HepG2 (cell line): ENCODE results near the gene TWF1. TPM values are rescaled to one million over a fixed set of nuclear protein-coding genes. Genes with fewer than 3 reads are reported as not detected.

ENCODE experiments used
- FOSL2 ChIP-seq: sonication (generic); formaldehyde crosslinking; IDR thresholded peaks from 2 replicates; pipeline ENCODE4 v1.4.0; 2020; ENCODE audit warnings: missing genetic modification reagents
- GZF1 ChIP-seq: sonication (generic); formaldehyde crosslinking; IDR thresholded peaks from 2 replicates; pipeline ENCODE4 v1.5.1; 2020; ENCODE audit warnings: mild to moderate bottlenecking, missing genetic modification reagents
- HDAC2 ChIP-seq: sonication (generic); formaldehyde crosslinking; IDR thresholded peaks from 2 replicates; pipeline ENCODE4 v1.4.0; 2020; ENCODE audit warnings: missing genetic modification reagents
- JUND ChIP-seq: sonication (generic); formaldehyde crosslinking; IDR thresholded peaks from 2 replicates; pipeline ENCODE4 v1.8.0; 2022; ENCODE audit warnings: mild to moderate bottlenecking, missing genetic modification reagents
- NR2F1 ChIP-seq, 2 experiments: fragments of 450-650 bp in 1 of 2; formaldehyde crosslinking in 1 of 2; IDR thresholded peaks; 2 replicates each; pipeline versions ENCODE4 v1.5.0 to v1.6.1; 2016 to 2020; ENCODE audit warnings: mild to moderate bottlenecking in 1 of 2, missing compliant biosample characterization in 1 of 2, missing genetic modification reagents in 1 of 2, moderate library complexity in 1 of 2
- PHB2 ChIP-seq: fragments of 450-650 bp; IDR thresholded peaks from 2 replicates; pipeline ENCODE4 v1.6.1; 2018; ENCODE audit not compliant: partially characterized antibody
- RFXANK ChIP-seq: IDR thresholded peaks from 2 replicates; pipeline ENCODE4 v1.6.1; 2016
- SOX6 ChIP-seq, 2 experiments: fragments of 450-650 bp in 1 of 2; sonication (generic) in 1 of 2; formaldehyde crosslinking in 1 of 2; IDR thresholded peaks; 2 replicates each; pipeline versions ENCODE4 v1.4.0 to v1.6.1; 2017 to 2020; ENCODE audit warnings: antibody characterized with exemption in 1 of 2, mild to moderate bottlenecking in 1 of 2, missing genetic modification reagents in 1 of 2
- SP5 ChIP-seq: IDR thresholded peaks from 2 replicates; pipeline ENCODE4 v1.6.1; 2016; ENCODE audit warnings: low read depth, borderline replicate concordance
- SUZ12 ChIP-seq: fragments of 150-350 bp; IDR thresholded peaks from 2 replicates; pipeline ENCODE4 v1.6.1; 2014; ENCODE audit warnings: low read depth, low read length
- TCF7L2 ChIP-seq: IDR thresholded peaks from 2 replicates; pipeline ENCODE4 v1.6.1; 2011; ENCODE audit warnings: mild to moderate bottlenecking, low read depth, low read length, moderate library complexity
- YY1 ChIP-seq: IDR thresholded peaks from 2 replicates; pipeline ENCODE4 v1.6.1; 2011; ENCODE audit warnings: low read length, low read depth, moderate library complexity, mild to moderate bottlenecking; ENCODE audit not compliant: insufficient read depth, insufficient replicate concordance
- ZBTB8A ChIP-seq: sonication (generic); formaldehyde crosslinking; IDR thresholded peaks from 2 replicates; pipeline ENCODE4 v1.4.0; 2020; ENCODE audit warnings: mild to moderate bottlenecking, low read depth, missing genetic modification reagents, borderline replicate concordance
- ZMYM4 ChIP-seq: sonication (generic); formaldehyde crosslinking; IDR thresholded peaks from 2 replicates; pipeline ENCODE4 v1.8.1; 2023; ENCODE audit warnings: mild to moderate bottlenecking, missing genetic modification reagents
- ZNF567 ChIP-seq: sonication (generic); formaldehyde crosslinking; IDR thresholded peaks from 2 replicates; pipeline ENCODE4 v1.8.1; 2023; ENCODE audit warnings: mild to moderate bottlenecking, missing genetic modification reagents, borderline replicate concordance
- ZNF619 ChIP-seq: sonication (generic); formaldehyde crosslinking; IDR thresholded peaks from 2 replicates; pipeline ENCODE4 v1.4.0; 2020; ENCODE audit warnings: mild to moderate bottlenecking, missing genetic modification reagents
- ZSCAN22 ChIP-seq: sonication (generic); formaldehyde crosslinking; IDR thresholded peaks from 2 replicates; pipeline ENCODE4 v1.4.0; 2020; ENCODE audit warnings: mild to moderate bottlenecking, missing genetic modification reagents
- polyA plus RNA-seq, 8 experiments: library from polyadenylated mRNA; depleted of rRNA in 3 of 8; stranded (reverse) in 7 of 8; unstranded in 1 of 8; fragments of >200 nt; fragmentation: Illumina TruSeq in 4 of 8; extraction: Trizol in 4 of 8; gene quantifications; 2 replicates each; pipeline versions ENCODE4 v1.2.1 to v1.2.3, GENCODE V29; 2011 to 2016; ENCODE audit warnings: low read depth in 4 of 8, missing spikeins in 1 of 8, mixed read lengths in 1 of 8; ENCODE audit not compliant: insufficient read depth in 1 of 8
- total RNA-seq, 5 experiments: library from RNA; depleted of rRNA; stranded (reverse); fragments of >200 nt; fragmentation: Illumina TruSeq; extraction: Trizol; gene quantifications; 2 replicates each; pipeline ENCODE4 v1.2.3, GENCODE V29; 2016; ENCODE audit warnings: low read depth in 1 of 5
- TF ChIP-seq, protein P1 (sequence below): sonication (generic); formaldehyde crosslinking; IDR thresholded peaks from 2 replicates; pipeline ENCODE4 v1.8.0; 2023; ENCODE audit warnings: mild to moderate bottlenecking, missing genetic modification reagents
- TF ChIP-seq, protein P2 (sequence below): sonication (generic); formaldehyde crosslinking; IDR thresholded peaks from 2 replicates; pipeline ENCODE4 v1.8.1; 2022; ENCODE audit warnings: low read depth, mild to moderate bottlenecking, missing genetic modification reagents
- TF ChIP-seq, protein P3 (sequence below): sonication (generic); formaldehyde crosslinking; IDR thresholded peaks from 2 replicates; pipeline ENCODE4 v1.5.0; 2020; ENCODE audit warnings: missing genetic modification reagents
- TF ChIP-seq, protein P4 (sequence below): sonication (generic); formaldehyde crosslinking; IDR thresholded peaks from 2 replicates; pipeline ENCODE4 v1.4.0; 2020; ENCODE audit warnings: mild to moderate bottlenecking, low read depth, missing genetic modification reagents
- TF ChIP-seq, protein P5 (sequence below): sonication (generic); formaldehyde crosslinking; IDR thresholded peaks from 2 replicates; pipeline ENCODE4 v1.4.0; 2020; ENCODE audit warnings: mild to moderate bottlenecking, missing genetic modification reagents
- TF ChIP-seq, protein P6 (sequence below): IDR thresholded peaks from 2 replicates; pipeline ENCODE4 v1.6.1; 2016; ENCODE audit warnings: control low read depth

TWF1 gene
- total and polyA plus RNA-seq, 2 of the 13 experiments (the other 11 are each of a cell fraction or from before 2014, with no cell fraction given), result 32.3 to 85.5 TPM

DNA sequence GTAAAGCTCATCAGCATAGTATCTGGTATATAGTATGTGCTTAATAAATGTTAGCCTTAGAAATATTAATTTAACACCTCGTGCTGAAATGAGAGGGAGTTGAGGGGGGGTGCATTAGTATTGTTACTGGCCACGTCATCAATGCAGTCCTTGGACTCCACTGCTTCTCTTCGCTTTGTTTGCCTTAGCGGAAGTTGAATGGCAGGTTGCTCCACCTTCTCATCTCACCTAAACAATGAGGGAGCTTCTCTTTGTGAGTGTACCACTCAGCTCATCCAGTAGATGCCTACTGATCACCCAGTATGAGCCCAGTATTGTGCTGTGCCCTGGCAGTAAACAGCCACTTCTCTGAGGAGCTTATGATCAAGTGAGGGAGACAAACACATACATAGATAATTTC is 34.2 kb upstream of the TWF1 start (continued):
- TF ChIP-seq ZNF567 (CRISPR knock-in tag), result no peak
- TF ChIP-seq GZF1 (CRISPR knock-in tag), result no peak
- TF ChIP-seq, protein P1, sequence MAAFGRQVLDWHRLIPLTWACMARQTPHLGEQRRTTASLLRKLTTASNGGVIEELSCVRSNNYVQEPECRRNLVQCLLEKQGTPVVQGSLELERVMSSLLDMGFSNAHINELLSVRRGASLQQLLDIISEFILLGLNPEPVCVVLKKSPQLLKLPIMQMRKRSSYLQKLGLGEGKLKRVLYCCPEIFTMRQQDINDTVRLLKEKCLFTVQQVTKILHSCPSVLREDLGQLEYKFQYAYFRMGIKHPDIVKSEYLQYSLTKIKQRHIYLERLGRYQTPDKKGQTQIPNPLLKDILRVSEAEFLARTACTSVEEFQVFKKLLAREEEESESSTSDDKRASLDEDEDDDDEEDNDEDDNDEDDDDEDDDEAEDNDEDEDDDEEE, result no peak
- TF ChIP-seq, protein P2, sequence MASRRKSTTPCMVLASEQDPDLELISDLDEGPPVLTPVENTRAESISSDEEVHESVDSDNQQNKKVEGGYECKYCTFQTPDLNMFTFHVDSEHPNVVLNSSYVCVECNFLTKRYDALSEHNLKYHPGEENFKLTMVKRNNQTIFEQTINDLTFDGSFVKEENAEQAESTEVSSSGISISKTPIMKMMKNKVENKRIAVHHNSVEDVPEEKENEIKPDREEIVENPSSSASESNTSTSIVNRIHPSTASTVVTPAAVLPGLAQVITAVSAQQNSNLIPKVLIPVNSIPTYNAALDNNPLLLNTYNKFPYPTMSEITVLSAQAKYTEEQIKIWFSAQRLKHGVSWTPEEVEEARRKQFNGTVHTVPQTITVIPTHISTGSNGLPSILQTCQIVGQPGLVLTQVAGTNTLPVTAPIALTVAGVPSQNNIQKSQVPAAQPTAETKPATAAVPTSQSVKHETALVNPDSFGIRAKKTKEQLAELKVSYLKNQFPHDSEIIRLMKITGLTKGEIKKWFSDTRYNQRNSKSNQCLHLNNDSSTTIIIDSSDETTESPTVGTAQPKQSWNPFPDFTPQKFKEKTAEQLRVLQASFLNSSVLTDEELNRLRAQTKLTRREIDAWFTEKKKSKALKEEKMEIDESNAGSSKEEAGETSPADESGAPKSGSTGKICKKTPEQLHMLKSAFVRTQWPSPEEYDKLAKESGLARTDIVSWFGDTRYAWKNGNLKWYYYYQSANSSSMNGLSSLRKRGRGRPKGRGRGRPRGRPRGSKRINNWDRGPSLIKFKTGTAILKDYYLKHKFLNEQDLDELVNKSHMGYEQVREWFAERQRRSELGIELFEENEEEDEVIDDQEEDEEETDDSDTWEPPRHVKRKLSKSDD (CRISPR knock-in tag), result no peak
- TF ChIP-seq, protein P3, sequence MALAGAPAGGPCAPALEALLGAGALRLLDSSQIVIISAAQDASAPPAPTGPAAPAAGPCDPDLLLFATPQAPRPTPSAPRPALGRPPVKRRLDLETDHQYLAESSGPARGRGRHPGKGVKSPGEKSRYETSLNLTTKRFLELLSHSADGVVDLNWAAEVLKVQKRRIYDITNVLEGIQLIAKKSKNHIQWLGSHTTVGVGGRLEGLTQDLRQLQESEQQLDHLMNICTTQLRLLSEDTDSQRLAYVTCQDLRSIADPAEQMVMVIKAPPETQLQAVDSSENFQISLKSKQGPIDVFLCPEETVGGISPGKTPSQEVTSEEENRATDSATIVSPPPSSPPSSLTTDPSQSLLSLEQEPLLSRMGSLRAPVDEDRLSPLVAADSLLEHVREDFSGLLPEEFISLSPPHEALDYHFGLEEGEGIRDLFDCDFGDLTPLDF, result no peak
- TF ChIP-seq ZNF619, result no peak
- no peak for TF ChIP-seq NR2F1 (CRISPR knock-in tag; IDR thresholded peaks at IDR 0.05)
- peak; percentile 89; the same call in 1 of the 2 replicates for TF ChIP-seq SP5 (CRISPR knock-in tag)
- TF ChIP-seq ZMYM4 (CRISPR knock-in tag), result no peak
- TF ChIP-seq, protein P4, sequence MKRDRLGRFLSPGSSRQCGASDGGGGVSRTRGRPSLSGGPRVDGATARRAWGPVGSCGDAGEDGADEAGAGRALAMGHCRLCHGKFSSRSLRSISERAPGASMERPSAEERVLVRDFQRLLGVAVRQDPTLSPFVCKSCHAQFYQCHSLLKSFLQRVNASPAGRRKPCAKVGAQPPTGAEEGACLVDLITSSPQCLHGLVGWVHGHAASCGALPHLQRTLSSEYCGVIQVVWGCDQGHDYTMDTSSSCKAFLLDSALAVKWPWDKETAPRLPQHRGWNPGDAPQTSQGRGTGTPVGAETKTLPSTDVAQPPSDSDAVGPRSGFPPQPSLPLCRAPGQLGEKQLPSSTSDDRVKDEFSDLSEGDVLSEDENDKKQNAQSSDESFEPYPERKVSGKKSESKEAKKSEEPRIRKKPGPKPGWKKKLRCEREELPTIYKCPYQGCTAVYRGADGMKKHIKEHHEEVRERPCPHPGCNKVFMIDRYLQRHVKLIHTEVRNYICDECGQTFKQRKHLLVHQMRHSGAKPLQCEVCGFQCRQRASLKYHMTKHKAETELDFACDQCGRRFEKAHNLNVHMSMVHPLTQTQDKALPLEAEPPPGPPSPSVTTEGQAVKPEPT, result no peak
- TF ChIP-seq HDAC2 (CRISPR knock-in tag), result no peak
- no peak for TF ChIP-seq ZBTB8A (CRISPR knock-in tag)
- no peak for TF ChIP-seq PHB2
- TF ChIP-seq SUZ12, result no peak
- TF ChIP-seq FOSL2 (CRISPR knock-in tag), result no peak
- no peak for TF ChIP-seq TCF7L2
- no peak for TF ChIP-seq YY1
- TF ChIP-seq, protein P5, sequence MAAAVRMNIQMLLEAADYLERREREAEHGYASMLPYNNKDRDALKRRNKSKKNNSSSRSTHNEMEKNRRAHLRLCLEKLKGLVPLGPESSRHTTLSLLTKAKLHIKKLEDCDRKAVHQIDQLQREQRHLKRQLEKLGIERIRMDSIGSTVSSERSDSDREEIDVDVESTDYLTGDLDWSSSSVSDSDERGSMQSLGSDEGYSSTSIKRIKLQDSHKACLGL, result no peak
- no peak for TF ChIP-seq ZSCAN22 (CRISPR knock-in tag)
- no peak for TF ChIP-seq SOX6 (IDR thresholded peaks at IDR 0.05)
- peak; percentile 77 for TF ChIP-seq SOX6 (CRISPR knock-in tag; IDR thresholded peaks at IDR 0.05)
- TF ChIP-seq, protein P6, sequence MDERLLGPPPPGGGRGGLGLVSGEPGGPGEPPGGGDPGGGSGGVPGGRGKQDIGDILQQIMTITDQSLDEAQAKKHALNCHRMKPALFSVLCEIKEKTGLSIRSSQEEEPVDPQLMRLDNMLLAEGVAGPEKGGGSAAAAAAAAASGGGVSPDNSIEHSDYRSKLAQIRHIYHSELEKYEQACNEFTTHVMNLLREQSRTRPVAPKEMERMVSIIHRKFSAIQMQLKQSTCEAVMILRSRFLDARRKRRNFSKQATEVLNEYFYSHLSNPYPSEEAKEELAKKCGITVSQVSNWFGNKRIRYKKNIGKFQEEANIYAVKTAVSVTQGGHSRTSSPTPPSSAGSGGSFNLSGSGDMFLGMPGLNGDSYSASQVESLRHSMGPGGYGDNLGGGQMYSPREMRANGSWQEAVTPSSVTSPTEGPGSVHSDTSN (CRISPR knock-in tag), result 0 out of 2 replicates have a peak, but pooled peaks have one; percentile 42
- TF ChIP-seq JUND (CRISPR knock-in tag), result no peak
- no peak for TF ChIP-seq RFXANK
